Fibroblast of peridontal ligament (primary cell): ENCODE results near the gene TEX22.

Source experiments
- DNase-seq: peaks from one replicate; pipeline ENCODE4 v3.0.0-alpha.2; 2010; ENCODE audit errors: extremely low read depth

The TEX22 gene

GRCh38 chr14:105384605-105385321 lies 13.6 kb upstream of the TEX22 start:
- no peak for DNase-seq

GRCh38 chr14:105385322-105385637 lies 13.1 kb upstream of the TEX22 start:
- DNase-seq, result no peak

- no peak for DNase-seq
Observed at GRCh38 chr14:105385698-105386365, 12.5 kb upstream of the TEX22 start.

- DNase-seq, result no peak
Observed at GRCh38 chr14:105386581-105387529, 11.5 kb upstream of the TEX22 start.

GRCh38 chr14:105387530-105387922 lies 10.8 kb upstream of the TEX22 start:
- no peak for DNase-seq

GRCh38 chr14:105388110-105388951 lies 10.0 kb upstream of the TEX22 start:
- no peak for DNase-seq

GRCh38 chr14:105388976-105389375 lies 9.4 kb upstream of the TEX22 start:
- no peak for DNase-seq

GRCh38 chr14:105389534-105389933 lies 8.8 kb upstream of the TEX22 start:
- DNase-seq, result no peak

GRCh38 chr14:105389976-105390848 lies 8.1 kb upstream of the TEX22 start:
- DNase-seq, result no peak

- DNase-seq, result no peak
Observed at GRCh38 chr14:105390849-105391500, 7.4 kb upstream of the TEX22 start.

GRCh38 chr14:105391541-105391940 lies 6.8 kb upstream of the TEX22 start:
- DNase-seq, result no peak

GRCh38 chr14:105392131-105393090 lies 5.9 kb upstream of the TEX22 start:
- DNase-seq, result no peak

- DNase-seq, result no peak
Observed at GRCh38 chr14:105393151-105393550, 5.2 kb upstream of the TEX22 start.

- DNase-seq, result no peak
Observed at GRCh38 chr14:105394714-105395537, 3.4 kb upstream of the TEX22 start.

- no peak for DNase-seq
Observed at GRCh38 chr14:105395538-105395854, 2.8 kb upstream of the TEX22 start.

GRCh38 chr14:105397350-105397931 lies 897 bp upstream of the TEX22 start:
- DNase-seq, result no peak

GRCh38 chr14:105398726-105399465 lies 558 bp downstream of the TEX22 start:
- DNase-seq, result no peak
